HG02970 (cell line): ENCODE data around the gene EPC1.
A peak's percentile ranks its signal among the peaks of the same experiment; 100 is the strongest.
"Not testable (repeated sequence)": the region's sequence is repeated elsewhere in the genome, so short reads cannot be mapped to it uniquely, and the experiment has no call there.

Source experiments
- ATAC-seq: cut with Tn5 transposase; IDR thresholded peaks from one replicate; pipeline ENCODE4 v1.9.1; 2021; ENCODE audit warnings: mild to moderate bottlenecking, moderate library complexity, moderate number of reproducible peaks; ENCODE audit not compliant: unreplicated experiment, low FRiP score

EPC1 gene

DNA sequence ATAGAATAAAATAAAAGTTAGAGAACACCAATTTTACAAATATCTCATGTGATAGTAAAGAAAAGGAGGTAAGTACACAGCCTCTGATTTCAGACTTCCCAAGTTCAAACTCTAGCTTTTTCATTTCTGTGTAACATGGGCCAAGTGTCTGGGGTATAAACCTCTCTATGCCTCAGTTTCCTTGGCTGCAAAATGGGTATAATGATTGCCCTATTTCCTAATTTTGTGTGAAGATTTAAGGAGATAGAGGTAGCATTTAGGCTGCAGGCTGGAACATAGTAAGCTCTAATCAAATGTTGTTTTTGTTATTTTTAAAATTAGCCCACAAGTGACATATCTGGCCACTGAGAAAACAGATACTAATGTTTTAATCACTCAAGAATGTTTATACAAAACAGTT lies 26.1 kb upstream of the EPC1 start:
- ATAC-seq = no peak

DNA sequence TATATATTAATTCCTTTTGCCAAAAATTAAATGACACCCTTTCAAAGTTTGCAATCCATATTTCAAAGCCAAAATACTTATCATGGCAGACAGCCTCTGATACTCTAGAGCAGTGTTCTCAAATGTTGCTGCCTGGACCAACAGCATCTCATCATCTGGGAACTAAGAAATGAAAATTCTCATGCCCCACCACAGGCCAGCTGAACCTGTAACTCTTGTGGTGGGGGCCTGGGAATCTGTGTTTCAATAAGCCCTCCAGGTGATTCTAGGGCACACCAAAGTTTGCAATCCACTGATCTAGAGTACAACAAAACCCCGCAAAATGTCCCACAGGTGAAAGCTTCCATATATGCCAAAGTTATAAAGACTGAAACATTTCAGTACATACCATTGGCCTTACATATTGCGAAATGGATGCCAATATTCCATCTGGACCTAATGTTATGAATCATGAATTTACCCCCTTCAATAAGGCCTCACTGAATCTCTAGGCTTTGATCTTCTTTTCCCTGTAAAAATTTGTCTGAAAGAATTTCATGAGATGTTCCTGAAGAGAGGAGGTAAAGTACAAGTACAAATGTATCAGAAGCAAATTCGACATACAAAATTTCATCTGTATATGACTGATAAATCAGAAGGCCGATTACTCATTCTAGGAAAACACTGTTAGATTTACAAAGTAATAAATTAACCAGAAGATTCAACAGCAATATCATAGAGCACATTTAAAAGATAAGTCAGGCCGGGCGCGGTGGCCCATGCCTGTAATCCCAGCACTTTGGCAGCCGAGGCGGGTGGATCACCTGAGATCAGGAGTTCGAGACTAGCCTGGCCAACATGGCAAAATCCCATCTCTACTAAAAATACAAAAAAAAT lies 25.3 kb upstream of the EPC1 start:
- no peak for ATAC-seq

DNA sequence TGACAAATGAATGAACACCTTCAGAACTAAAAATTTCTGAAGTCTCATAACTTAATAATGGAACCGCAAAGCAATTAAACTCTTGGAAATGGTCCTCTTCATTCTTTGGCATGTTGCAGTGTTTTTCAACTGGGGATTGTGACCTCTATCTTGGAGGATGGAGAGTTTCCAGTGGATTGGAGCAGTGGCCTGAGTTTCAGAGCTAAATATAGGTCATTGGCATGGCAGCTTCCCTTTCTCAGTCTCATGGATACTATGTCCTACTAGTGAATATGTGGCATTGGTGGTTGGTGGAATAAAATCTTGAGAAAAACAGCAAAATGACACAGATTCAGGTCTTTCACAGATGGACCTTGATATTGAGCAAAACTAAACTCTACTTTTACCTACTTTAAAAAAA lies 24.1 kb upstream of the EPC1 start:
- no peak for ATAC-seq

DNA sequence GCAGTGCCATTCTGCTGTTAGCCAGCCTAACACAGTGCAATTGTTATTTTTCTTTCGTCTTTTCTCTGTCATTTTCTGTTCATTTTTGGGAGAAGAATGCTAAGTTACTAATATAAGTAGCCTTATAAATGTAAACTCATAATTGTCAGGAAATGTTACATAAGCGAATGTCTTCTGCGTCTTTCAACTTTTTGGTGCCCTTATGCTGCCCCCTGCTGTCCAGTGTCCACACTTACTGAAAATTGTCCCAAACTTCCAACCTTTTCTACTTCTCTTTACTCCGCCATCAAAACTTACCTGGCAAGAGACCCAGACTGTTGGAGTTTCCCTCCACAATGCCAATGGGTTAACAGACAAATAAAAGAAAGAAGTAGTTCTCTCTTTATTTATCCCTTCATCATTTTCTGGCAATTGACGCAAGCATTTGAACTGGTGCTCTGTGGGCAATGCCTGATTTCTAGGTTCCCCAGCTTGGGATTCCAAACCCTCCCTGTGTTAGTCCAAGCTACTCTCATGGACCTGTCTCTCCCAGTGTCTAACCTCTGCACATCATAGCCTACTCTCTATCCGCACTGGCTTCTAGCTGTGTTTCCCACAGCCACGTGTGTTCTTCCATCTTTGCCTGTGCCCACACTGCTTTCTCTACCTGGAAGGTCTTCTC lies 21.0 kb upstream of the EPC1 start:
- no peak for ATAC-seq

DNA sequence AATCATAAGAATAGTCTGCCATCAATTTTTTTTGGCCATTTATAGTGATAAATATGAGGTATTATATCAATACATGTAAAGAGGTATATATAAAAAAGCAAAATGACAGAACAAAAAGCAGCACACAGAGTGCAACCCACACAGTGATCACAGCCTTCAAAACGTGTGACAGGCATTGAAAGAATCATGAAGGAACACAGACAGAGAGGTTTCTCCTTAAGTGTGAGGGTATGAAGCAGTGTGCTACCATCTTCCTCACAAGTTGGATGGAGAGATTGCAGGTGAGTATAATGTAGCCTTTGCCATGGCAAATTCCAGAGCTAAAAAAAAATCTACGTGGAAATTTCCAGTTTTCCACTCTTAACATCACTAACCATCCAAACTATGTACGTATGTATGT lies 19.6 kb upstream of the EPC1 start:
- ATAC-seq = no peak

DNA sequence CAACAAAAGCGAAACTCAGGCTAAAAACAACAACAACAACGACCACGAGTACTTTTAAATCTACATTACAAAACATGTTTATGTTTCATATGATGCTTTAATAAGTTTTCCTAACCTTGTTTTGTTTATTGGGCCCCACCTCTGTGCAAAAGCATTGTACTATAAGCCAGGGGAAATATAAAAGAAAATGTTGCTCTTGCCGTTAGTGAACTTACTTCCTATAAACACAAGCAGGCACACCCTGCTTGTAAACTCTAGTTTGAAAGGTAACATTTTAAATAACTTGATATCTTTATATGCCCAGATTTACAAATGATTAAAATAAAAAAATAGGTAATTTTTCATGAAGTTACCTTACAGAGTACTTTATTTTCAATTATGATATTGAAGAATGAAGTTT lies 19.2 kb upstream of the EPC1 start:
- ATAC-seq = no peak

DNA sequence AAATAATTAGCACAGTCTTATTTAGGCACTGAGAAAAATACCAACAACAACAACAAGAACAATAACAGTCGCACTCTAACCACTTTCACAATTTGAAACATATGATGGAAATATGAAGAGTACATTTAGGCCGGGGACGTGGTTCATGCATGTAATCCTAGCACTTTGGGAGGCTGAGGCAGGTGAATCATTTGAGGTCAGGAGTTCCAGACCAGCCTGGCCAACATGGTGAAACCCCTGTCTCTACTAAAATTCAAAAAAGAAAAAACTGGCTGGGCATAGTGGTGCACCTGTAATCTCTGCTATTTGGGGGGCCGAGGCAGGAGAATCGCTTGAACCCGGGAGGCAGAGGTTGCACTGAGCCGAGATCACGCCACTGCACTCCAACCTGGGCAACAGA lies 18.4 kb upstream of the EPC1 start:
- not testable (repeated sequence) for ATAC-seq

DNA sequence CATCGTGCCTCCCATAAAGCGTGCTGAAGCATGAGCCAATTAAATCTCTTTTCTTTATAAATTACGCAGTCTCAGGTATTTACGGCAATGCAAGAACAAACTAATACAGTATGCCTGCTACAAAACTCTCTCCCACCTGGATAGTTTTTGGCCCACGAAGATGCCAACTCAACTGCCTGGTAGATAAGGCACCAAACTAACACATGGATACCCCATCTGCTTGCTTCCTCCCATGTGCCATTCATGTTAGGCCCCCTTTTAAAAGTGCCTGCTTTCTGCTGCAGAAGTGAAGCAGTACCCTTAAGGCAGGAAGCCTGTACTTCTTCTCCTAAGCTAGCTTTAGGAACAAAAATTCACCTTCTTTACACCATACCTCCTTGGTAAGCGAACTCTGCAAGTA lies 15.6 kb upstream of the EPC1 start:
- ATAC-seq = no peak

DNA sequence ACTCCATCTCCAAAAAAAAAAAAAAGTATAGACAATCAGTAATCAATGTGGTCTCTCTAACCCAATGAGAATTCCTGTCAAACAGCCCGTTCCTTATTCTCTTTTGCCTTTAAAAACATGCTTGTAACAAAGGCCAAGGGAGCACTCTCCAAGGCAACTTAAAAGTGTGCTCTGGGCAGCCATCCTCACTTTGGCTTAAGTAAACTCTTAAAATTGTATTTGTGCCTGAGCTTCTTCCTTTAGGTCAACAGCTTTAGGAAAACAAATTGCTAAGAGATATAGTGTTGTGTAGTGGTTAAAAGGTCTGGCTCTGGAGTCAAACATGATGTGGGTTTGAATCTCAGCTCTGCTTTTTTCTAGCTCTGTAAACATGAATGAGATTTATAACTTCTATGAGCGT lies 13.9 kb upstream of the EPC1 start:
- no peak for ATAC-seq

DNA sequence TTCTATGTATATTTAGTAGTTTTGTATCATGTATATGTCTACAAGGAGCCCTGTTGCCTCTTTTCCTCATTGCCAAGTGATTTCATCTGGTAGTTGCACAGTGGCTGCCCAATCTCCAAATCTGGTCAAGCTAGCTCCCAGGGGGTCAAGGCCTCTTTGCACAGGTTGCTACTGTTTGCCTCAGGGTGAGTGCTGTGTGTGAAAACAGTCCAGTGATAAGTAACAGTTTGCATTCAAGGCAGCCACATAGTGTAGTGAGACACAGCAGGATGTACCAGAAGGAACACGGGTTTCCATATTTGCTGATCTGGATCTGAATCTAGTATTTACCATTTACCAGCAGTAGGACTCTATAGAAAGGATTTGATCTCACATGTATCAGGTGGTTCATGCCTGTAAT lies 13.3 kb upstream of the EPC1 start:
- no peak for ATAC-seq

DNA sequence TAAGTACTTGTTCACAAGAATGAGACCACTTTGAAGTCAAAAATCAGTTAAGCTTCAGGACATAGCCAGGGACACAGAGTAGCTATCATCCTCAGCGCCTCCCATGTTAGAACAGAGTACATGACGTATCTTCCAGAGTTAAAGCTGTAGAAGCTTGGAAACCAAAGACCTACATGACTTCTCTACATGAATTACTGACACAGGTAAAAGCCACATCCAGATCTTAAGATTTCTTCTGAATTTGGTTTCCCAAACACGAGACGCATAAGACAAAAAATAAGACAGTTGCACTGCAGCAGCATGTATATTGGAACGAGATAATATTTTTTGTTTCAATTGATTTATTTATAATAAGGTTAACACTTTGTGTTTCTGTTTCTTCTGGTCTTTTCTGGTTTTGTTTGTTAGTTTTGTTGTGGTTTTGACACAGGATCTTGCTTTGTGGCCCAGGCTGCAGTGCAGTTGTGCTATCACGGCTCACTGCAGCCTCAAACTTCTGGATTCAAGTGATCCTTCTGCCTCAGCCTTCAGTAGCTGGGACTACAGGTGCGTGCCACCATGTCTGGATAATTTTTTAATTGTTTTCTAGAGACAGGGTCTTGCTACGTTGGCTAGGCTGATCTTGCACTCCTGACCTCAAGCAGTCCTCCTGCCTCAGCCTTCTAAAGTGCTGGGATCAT lies 10.2 kb upstream of the EPC1 start:
- ATAC-seq = no peak

DNA sequence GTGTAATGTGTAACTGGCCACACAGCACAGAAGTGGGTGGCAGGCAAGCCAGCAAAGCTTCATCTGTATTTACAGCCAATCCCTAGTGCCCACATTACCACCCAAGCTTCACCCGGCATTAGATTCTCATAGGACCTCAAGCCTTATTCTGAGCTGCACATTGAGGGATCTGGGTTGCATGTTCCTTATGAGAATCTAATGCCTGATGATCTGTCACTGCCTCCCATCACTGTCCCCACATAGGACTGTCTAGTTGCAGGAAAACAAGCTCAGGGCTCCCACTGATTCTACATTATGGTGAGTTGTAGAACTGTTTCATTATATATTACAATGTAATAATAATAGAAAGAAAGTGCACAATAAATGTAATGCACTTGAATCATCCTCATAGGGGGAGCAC lies 7.7 kb upstream of the EPC1 start:
- ATAC-seq = not testable (repeated sequence)

DNA sequence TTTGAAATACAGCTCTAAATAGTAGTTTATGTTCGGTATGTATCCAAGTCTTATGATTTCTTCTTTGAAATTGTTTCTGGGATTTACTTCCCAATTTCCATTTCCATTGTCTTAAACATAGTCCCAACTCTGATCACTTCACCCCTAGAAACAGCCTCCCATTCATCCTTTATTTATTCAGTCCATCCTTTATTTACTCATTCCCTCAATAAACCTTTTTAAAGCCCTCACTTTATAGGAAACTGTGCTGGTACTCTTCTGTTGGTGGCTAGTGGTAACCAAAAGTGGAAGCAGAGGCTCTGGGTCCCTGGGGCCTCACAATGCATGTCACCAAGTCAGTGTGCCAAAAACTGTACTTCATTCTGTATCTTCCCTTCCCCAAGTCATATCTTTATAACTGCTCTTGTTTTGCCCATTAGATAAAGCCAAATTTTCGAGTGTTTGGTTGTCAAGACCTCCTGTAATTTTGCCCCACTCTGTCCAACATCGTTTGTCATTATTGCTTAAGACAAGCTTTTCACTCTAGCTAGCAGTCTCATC lies 3.9 kb upstream of the EPC1 start:
- no peak for ATAC-seq

DNA sequence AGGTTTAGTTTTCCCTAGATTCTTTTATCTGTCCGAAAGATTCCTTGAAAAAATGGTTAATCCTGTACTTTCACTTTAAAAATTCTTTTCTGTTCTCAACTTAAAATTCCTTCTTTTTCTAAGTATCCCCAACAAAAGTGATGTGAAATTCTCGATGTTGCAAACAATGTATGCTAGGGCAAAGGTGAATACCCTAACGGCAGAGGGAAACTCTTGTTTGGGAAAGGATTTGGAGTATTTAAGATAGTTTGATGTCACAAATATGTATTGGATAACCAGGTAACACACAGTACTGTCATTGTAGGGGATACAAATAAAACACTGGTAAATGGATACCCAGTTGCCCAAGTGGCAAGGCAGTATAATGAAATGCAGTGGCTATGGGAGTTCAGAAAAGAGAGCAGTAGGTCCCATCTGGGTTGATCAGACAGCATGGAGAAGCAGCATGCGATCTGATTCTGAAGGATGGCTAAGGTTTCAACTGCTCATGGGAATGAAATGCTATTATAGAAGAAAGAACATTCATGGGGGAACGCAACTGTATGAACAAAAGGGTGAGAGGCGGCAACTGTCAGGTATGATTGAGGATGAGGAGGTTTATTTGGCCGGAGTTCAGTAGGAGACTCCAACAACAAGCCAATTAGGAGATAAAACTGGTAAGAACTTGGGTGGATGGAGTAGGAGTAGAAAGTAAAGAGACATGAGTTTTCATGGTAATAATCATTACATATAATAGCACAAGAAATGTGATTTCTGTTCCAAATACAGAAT lies 3.2 kb upstream of the EPC1 start:
- ATAC-seq = no peak

DNA sequence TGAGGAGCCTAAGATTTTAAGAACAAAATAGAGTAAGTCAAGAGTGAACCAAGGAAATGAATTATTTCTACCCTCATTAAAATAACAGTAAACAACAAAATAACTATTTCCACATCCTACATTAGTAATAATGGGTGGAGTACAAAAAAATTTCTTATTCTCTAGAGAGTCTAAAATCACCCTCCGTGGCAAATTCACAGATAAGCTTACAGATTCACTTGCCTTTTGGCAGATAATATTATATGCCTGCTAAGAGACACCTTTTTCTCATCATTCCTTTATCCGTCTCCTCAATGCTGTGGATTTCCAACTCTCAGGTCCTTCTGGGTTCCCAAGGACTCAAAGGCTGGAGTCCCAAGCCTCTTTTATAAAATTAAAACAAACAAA lies 2.2 kb upstream of the EPC1 start:
- ATAC-seq = no peak

DNA sequence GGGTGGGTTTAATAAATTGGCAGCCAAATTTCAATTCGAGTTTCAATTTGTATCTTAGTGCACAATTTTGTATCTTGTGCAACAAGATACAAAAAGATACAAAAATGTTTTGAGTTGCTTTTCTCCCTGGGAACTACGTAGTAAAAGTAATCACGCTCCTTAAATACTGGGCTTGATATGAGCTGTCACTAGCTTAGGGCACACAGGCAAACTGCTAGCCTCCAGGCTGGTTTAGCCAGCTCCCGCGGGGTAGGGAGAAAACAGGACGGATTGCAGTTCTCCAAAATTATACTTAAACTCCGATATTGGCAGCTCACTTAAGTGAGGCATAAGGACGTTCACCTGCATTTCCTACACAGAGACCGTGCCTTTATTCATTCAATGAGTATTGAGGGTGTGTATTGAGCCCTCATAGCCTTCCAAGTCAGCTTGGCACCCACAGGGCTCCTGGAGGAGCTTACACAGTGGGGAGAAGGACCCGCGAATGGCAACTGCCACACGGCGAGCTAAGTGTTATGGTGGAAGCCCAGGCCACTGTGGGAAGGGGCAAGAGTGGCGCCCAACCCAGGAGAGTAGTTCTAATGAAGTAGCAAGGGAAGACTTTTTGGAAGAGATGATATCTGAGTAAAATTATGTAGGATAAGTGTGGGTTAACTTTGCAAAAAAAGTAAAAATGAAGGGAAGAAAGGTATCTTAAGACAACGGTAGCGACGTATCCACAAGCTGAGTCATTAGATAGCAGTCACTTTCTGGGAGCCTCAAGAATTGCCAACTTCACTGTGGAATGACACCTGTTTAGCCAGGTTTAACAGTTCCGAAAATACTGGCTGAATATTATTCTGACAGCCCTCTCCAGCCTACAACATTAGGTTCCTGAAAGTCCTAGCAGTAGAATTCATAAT lies 1.6 kb upstream of the EPC1 start:
- no peak for ATAC-seq

DNA sequence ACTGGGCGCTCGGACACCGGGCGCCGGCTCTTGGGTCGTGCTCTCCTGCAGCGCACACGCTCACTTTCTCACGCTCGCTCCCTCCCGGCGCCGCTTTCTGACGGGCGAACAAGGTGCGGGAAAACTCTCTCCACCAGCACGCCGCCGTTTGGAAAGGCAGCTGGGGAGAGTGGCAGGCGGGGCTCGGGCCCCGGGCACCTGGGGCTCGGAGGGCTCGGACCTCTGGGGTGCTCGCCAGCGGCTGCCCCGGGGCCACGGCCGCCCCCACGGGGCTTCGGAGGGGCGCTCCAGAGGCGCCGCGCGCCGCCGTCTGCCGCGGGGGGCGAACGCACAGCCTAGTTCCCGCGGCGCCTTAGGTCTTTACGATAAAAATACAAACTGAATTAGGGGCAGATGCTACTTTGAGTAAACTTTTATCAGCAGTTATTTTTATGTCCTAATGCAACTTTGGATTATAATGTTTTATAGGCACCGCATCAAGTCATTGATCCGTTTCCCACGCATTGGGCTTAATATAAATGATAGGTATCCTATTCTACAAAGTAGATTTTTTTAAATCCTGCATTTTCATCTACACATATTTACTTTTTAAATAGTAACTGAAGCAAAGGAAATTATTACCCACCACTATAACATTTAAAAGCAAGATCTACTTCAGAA lies 535 bp upstream of the EPC1 start:
- peak; percentile 5 for ATAC-seq

DNA sequence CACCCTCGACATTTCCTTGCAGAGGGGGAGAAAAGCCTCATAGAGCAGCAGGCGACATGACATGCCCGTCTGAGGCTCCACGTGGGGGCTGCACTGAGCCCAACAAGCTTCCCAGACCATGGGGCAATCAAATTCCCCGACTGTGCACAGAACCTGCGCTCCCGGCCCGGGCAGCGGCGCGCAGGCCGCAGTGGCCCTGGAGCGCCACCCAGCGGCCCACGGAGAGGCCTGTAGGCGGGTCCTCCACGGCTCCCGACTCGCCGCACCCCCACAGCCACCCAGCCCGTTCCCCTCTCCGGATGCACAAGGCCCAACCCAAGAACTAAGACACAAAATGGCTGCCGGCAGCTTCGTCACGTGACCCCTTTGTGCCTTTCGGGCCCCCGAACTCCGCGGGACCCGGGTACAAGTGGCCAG lies 816 bp downstream of the EPC1 start:
- peak; percentile 80 for ATAC-seq

DNA sequence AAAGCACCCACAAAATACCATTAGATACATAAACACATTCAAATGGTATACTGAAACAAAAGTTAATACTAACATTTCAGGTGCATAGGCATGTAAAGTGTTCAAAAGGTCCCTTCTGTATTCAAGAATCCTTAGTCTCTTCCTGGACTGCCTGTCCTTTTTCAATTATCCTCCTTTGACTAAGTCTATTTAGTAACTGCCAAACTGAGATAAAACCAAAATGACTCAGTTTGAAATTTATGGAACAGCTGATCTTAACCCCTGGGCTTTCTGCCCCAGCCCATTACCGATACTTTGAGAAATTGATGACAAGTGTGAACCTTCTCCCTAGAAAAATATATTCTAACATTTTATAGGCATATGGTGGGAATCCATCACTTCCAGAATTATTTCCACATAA lies 5.4 kb downstream of the EPC1 start:
- ATAC-seq = no peak
